T-helper 2 cell treated with Interferon-gamma antibody and Interleukin-4, amounts not matched to agents 5 μg/mL and 100 μg/mL, for 36 hours (primary cell): ENCODE results near the gene CPT2.

ENCODE experiments used
- DNase-seq: peaks from one replicate; pipeline ENCODE4 v3.0.0; 2021; ENCODE audit warnings: low spot score
- H3K27ac Mint-ChIP-seq: one replicate; pipeline ENCODE4 v1.8.0; 2021; ENCODE audit warnings: mild to moderate bottlenecking, mixed read lengths
- H3K27me3 Mint-ChIP-seq: one replicate; pipeline ENCODE4 v1.8.0; 2021; ENCODE audit warnings: low read depth, mixed read lengths
- H3K36me3 Mint-ChIP-seq: one replicate; pipeline ENCODE4 v1.8.0; 2021; ENCODE audit warnings: low read depth, mixed read lengths
- H3K4me1 Mint-ChIP-seq: one replicate; pipeline ENCODE4 v1.8.0; 2021; ENCODE audit warnings: low read depth, mixed read lengths
- H3K4me3 Mint-ChIP-seq: one replicate; pipeline ENCODE4 v1.8.0; 2022; ENCODE audit warnings: mild to moderate bottlenecking, moderate library complexity, mixed read lengths
- H3K9me3 Mint-ChIP-seq: one replicate; pipeline ENCODE4 v1.8.0; 2021; ENCODE audit warnings: mixed read lengths

CPT2 gene

GRCh38 chr1:53196485-53197290 lies at the start of gene CPT2:
CPT2 (plus strand) TSS chr1:53196824; CDS start chr1:53196944, 120 bp downstream.
- H3K4me3 Mint-ChIP-seq: peak within 1 kb of the TSS; percentile 91
- DNase-seq: peak; percentile 94
- peaks cover 23% of the 10 kb centered on the region for H3K4me1 Mint-ChIP-seq
- H3K9me3 Mint-ChIP-seq: no peaks in the 10 kb centered on the region
- H3K27ac Mint-ChIP-seq: peak within 1 kb of the TSS; percentile 94
- no peaks in the 10 kb centered on the region for H3K27me3 Mint-ChIP-seq
- H3K36me3 Mint-ChIP-seq: peaks cover 22% of the 10 kb centered on the region

GRCh38 chr1:53147174-53147573 lies 49.5 kb upstream of the CPT2 start:
- Mint-ChIP-seq H3K4me3 (no peak overlapping the region), H3K9me3 (no peaks in the 10 kb centered on the region), H3K27ac (no peak overlapping the region), H3K27me3 (peaks cover 4% of the 10 kb centered on the region), H3K36me3 (no peaks in the 10 kb centered on the region), H3K4me1 (no peaks in the 10 kb centered on the region)
- no peak for DNase-seq

- Mint-ChIP-seq H3K27ac (no peak overlapping the region), H3K36me3 (no peaks in the 10 kb centered on the region), H3K4me1 (no peaks in the 10 kb centered on the region), H3K27me3 (peaks cover 4% of the 10 kb centered on the region), H3K4me3 (no peak overlapping the region), H3K9me3 (no peaks in the 10 kb centered on the region)
- no peak for DNase-seq
Measured at GRCh38 chr1:53148123-53148522, 48.5 kb upstream of the CPT2 start.

- Mint-ChIP-seq H3K36me3 (no peaks in the 10 kb centered on the region), H3K4me3 (no peak overlapping the region), H3K27me3 (peaks cover 5% of the 10 kb centered on the region), H3K4me1 (no peaks in the 10 kb centered on the region), H3K27ac (no peak overlapping the region), H3K9me3 (no peaks in the 10 kb centered on the region)
- no peak for DNase-seq
Measured at GRCh38 chr1:53153752-53154151, 42.9 kb upstream of the CPT2 start.

- no peak for DNase-seq
- H3K4me1 Mint-ChIP-seq: no peaks in the 10 kb centered on the region
- no peak overlapping the region for H3K27ac Mint-ChIP-seq
- H3K4me3 Mint-ChIP-seq: no peak overlapping the region
- H3K27me3 Mint-ChIP-seq: peaks cover 5% of the 10 kb centered on the region
- no peaks in the 10 kb centered on the region for H3K36me3 Mint-ChIP-seq
- no peaks in the 10 kb centered on the region for H3K9me3 Mint-ChIP-seq
Measured at GRCh38 chr1:53154859-53155438, 41.7 kb upstream of the CPT2 start.

- Mint-ChIP-seq H3K9me3 (no peaks in the 10 kb centered on the region), H3K36me3 (no peaks in the 10 kb centered on the region), H3K27me3 (peaks cover 5% of the 10 kb centered on the region), H3K4me1 (no peaks in the 10 kb centered on the region), H3K4me3 (no peak overlapping the region), H3K27ac (no peak overlapping the region)
- no peak for DNase-seq
Measured at GRCh38 chr1:53155534-53155933, 41.1 kb upstream of the CPT2 start.

GRCh38 chr1:53155945-53156344 lies 40.7 kb upstream of the CPT2 start:
- DNase-seq: no peak
- Mint-ChIP-seq H3K27me3 (peaks cover 2% of the 10 kb centered on the region), H3K36me3 (no peaks in the 10 kb centered on the region), H3K27ac (no peak overlapping the region), H3K4me1 (no peaks in the 10 kb centered on the region), H3K9me3 (no peaks in the 10 kb centered on the region), H3K4me3 (no peak overlapping the region)

GRCh38 chr1:53156783-53157182 lies 39.8 kb upstream of the CPT2 start:
- Mint-ChIP-seq H3K4me1 (no peaks in the 10 kb centered on the region), H3K27ac (no peak overlapping the region), H3K36me3 (no peaks in the 10 kb centered on the region), H3K27me3 (peaks cover 3% of the 10 kb centered on the region), H3K4me3 (no peak overlapping the region), H3K9me3 (no peaks in the 10 kb centered on the region)
- no peak for DNase-seq

GRCh38 chr1:53158900-53159299 lies 37.7 kb upstream of the CPT2 start:
- no peaks in the 10 kb centered on the region for H3K36me3 Mint-ChIP-seq
- no peak overlapping the region for H3K27ac Mint-ChIP-seq
- DNase-seq: no peak
- no peaks in the 10 kb centered on the region for H3K4me1 Mint-ChIP-seq
- no peak overlapping the region for H3K4me3 Mint-ChIP-seq
- H3K9me3 Mint-ChIP-seq: no peaks in the 10 kb centered on the region
- peaks cover 8% of the 10 kb centered on the region for H3K27me3 Mint-ChIP-seq

- H3K27ac Mint-ChIP-seq: no peak overlapping the region
- DNase-seq: no peak
- H3K4me1 Mint-ChIP-seq: no peaks in the 10 kb centered on the region
Measured at GRCh38 chr1:53160924-53161378, 35.7 kb upstream of the CPT2 start.

GRCh38 chr1:53162621-53163020 lies 34.0 kb upstream of the CPT2 start:
- Mint-ChIP-seq H3K27me3 (peaks cover 20% of the 10 kb centered on the region), H3K4me3 (no peak overlapping the region), H3K4me1 (no peaks in the 10 kb centered on the region), H3K9me3 (no peaks in the 10 kb centered on the region), H3K36me3 (no peaks in the 10 kb centered on the region), H3K27ac (no peak overlapping the region)
- no peak for DNase-seq

More at GRCh38 chr1:53160924-53161378, 35.7 kb upstream of the CPT2 start:
- no peak overlapping the region for H3K4me3 Mint-ChIP-seq
- no peaks in the 10 kb centered on the region for H3K36me3 Mint-ChIP-seq
- no peaks in the 10 kb centered on the region for H3K9me3 Mint-ChIP-seq
- peaks cover 16% of the 10 kb centered on the region for H3K27me3 Mint-ChIP-seq

- Mint-ChIP-seq H3K4me3 (no peak overlapping the region), H3K27ac (no peak overlapping the region), H3K4me1 (no peaks in the 10 kb centered on the region), H3K36me3 (no peaks in the 10 kb centered on the region), H3K9me3 (no peaks in the 10 kb centered on the region), H3K27me3 (peaks cover 20% of the 10 kb centered on the region)
- no peak for DNase-seq
Measured at GRCh38 chr1:53163291-53163768, 33.3 kb upstream of the CPT2 start.

GRCh38 chr1:53165408-53165961 lies 31.1 kb upstream of the CPT2 start:
- Mint-ChIP-seq H3K9me3 (no peaks in the 10 kb centered on the region), H3K36me3 (no peaks in the 10 kb centered on the region)

GRCh38 chr1:53166366-53166765 lies 30.3 kb upstream of the CPT2 start:
- H3K27ac Mint-ChIP-seq: no peak overlapping the region
- DNase-seq: no peak
- no peaks in the 10 kb centered on the region for H3K36me3 Mint-ChIP-seq
- H3K4me3 Mint-ChIP-seq: no peak overlapping the region
- H3K4me1 Mint-ChIP-seq: no peaks in the 10 kb centered on the region
- no peaks in the 10 kb centered on the region for H3K9me3 Mint-ChIP-seq
- H3K27me3 Mint-ChIP-seq: peaks cover 23% of the 10 kb centered on the region

More at GRCh38 chr1:53165408-53165961, 31.1 kb upstream of the CPT2 start:
- H3K27me3 Mint-ChIP-seq: peaks cover 20% of the 10 kb centered on the region
- H3K4me3 Mint-ChIP-seq: no peak overlapping the region
- DNase-seq: no peak
- no peaks in the 10 kb centered on the region for H3K4me1 Mint-ChIP-seq
- H3K27ac Mint-ChIP-seq: no peak overlapping the region
